ENCODE results near the gene MRPL50. TPM values are rescaled to one million over a fixed set of nuclear protein-coding genes. Genes with fewer than 3 reads are reported as not detected.

The MRPL50 gene
- polyA plus RNA-seq, 1 donor: 26.9 TPM

GRCh38 chr9:101376111-101376848 lies 22.1 kb downstream of the MRPL50 start:
- DNase-seq: no peak

GRCh38 chr9:101375546-101375945 lies 22.9 kb downstream of the MRPL50 start:
- DNase-seq: no peak

- DNase-seq: no peak
Observed at GRCh38 chr9:101372327-101373118, 25.9 kb downstream of the MRPL50 start.

GRCh38 chr9:101371813-101372212 lies 26.6 kb downstream of the MRPL50 start:
- DNase-seq: no peak

- DNase-seq: no peak
Observed at GRCh38 chr9:101369884-101370531, 28.4 kb downstream of the MRPL50 start.

- no peak for DNase-seq
Observed at GRCh38 chr9:101369286-101369685, 29.1 kb downstream of the MRPL50 start.

GRCh38 chr9:101367323-101367722 lies 31.1 kb downstream of the MRPL50 start:
- DNase-seq: no peak

GRCh38 chr9:101366038-101366756 lies 32.2 kb downstream of the MRPL50 start:
- DNase-seq: no peak

- no peak for DNase-seq
Observed at GRCh38 chr9:101365181-101365580, 33.2 kb downstream of the MRPL50 start.

GRCh38 chr9:101362450-101362849 lies 36.0 kb downstream of the MRPL50 start:
- no peak for DNase-seq

- DNase-seq: no peak
Observed at GRCh38 chr9:101360647-101361046, 37.8 kb downstream of the MRPL50 start.

- no peak for DNase-seq
Observed at GRCh38 chr9:101359679-101360078, 38.7 kb downstream of the MRPL50 start.

- DNase-seq: no peak
Observed at GRCh38 chr9:101356619-101357018, 41.8 kb downstream of the MRPL50 start.

- DNase-seq: no peak
Observed at GRCh38 chr9:101354765-101355708, 43.4 kb downstream of the MRPL50 start.

- no peak for DNase-seq
Observed at GRCh38 chr9:101354143-101354764, 44.2 kb downstream of the MRPL50 start.

GRCh38 chr9:101353683-101354082 lies 44.7 kb downstream of the MRPL50 start:
- no peak for DNase-seq

GRCh38 chr9:101352892-101353463 lies 45.4 kb downstream of the MRPL50 start:
- DNase-seq: no peak

GRCh38 chr9:101350285-101350684 lies 48.1 kb downstream of the MRPL50 start:
- no peak for DNase-seq

GRCh38 chr9:101342595-101342994 lies 55.8 kb downstream of the MRPL50 start:
- no peak for DNase-seq

GRCh38 chr9:101341958-101342357 lies 56.5 kb downstream of the MRPL50 start:
- DNase-seq: no peak
